PC-9 (cell line): Measurements from ENCODE around the gene MTMR10.

Source experiments
- EZH2 ChIP-seq: fragments of 200-600 bp; sonication (generic); IDR thresholded peaks from 2 replicates; pipeline ENCODE4 v1.8.0; 2017; ENCODE audit warnings: antibody characterized with exemption, low read depth
- TF ChIP-seq, protein P1 (sequence below): fragments of 200-600 bp; sonication (generic); conservative IDR thresholded peaks from 2 replicates; pipeline ENCODE4 v1.6.1; 2017; ENCODE audit warnings: mixed run types, antibody characterized with exemption, mild to moderate bottlenecking, moderate library complexity

DNA sequence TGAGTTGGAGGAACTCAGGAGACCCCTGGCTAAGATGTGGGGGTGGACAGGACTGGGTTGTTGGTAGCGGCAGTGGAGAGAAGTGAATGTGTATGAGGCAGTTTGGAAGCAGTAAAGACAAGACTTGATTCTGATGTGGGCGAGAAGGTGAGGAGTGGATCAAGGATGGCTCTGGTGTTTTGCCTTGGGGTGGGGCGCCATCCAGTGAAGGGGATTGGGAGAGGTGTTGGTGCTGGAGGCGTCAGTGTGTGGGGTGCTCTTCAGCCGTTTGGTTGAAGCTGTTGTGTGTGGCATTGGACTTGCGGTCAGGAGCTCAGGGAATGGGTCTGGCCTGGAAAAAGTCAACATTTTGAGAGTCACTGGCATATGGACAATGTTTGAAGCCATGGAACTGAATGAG is 74.4 kb downstream of the MTMR10 start:
- TF ChIP-seq, protein P1, sequence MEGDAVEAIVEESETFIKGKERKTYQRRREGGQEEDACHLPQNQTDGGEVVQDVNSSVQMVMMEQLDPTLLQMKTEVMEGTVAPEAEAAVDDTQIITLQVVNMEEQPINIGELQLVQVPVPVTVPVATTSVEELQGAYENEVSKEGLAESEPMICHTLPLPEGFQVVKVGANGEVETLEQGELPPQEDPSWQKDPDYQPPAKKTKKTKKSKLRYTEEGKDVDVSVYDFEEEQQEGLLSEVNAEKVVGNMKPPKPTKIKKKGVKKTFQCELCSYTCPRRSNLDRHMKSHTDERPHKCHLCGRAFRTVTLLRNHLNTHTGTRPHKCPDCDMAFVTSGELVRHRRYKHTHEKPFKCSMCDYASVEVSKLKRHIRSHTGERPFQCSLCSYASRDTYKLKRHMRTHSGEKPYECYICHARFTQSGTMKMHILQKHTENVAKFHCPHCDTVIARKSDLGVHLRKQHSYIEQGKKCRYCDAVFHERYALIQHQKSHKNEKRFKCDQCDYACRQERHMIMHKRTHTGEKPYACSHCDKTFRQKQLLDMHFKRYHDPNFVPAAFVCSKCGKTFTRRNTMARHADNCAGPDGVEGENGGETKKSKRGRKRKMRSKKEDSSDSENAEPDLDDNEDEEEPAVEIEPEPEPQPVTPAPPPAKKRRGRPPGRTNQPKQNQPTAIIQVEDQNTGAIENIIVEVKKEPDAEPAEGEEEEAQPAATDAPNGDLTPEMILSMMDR, result no peak
- TF ChIP-seq EZH2, result no peak
